SU-DHL-6 (cell line): ENCODE results near the gene PARP8.

ENCODE experiments used
- CTCF ChIP-seq: fragments of 200-600 bp; sonication (generic); IDR thresholded peaks from one replicate; pipeline ENCODE4 v1.5.1; 2017; ENCODE audit warnings: antibody characterized with exemption, mild to moderate bottlenecking, low read length, moderate library complexity; ENCODE audit not compliant: insufficient read depth, poor library complexity, severe bottlenecking
- EZH2phosphoT487 ChIP-seq: fragments of 200-600 bp; sonication (generic), shearing (Covaris generic); conservative IDR thresholded peaks from 2 replicates; pipeline ENCODE4 v1.6.1; 2018; ENCODE audit warnings: mild to moderate bottlenecking, antibody characterized with exemption, low read length, moderate library complexity, mixed read lengths

- no peak for TF ChIP-seq CTCF
- TF ChIP-seq EZH2phosphoT487, result no peak
Measured at GRCh38 chr5:50703367-50703666, 36.9 kb downstream of the PARP8 start.
